Naive B cell (primary cell): Measurements from ENCODE around the gene HCN2. TPM values are rescaled to one million over a fixed set of nuclear protein-coding genes. Genes with fewer than 3 reads are reported as not detected.
A peak's percentile ranks its signal among the peaks of the same experiment; 100 is the strongest.

Experiments
- ATAC-seq, 2 donors: fragments of 150-1000 bp; cut with Tn5 transposase; 2 replicates each; pipeline ENCODE4 v1.10.0; 2021; ENCODE audit warnings: low read depth in 2 of 2, mild to moderate bottlenecking in 2 of 2, moderate library complexity in 2 of 2
- DNase-seq: peaks from one replicate; pipeline ENCODE4 v3.0.0; 2022
- H3K27ac Mint-ChIP-seq, 6 donors: one replicate each; pipeline ENCODE4 v1.8.0; 2020 to 2022; ENCODE audit warnings: mild to moderate bottlenecking in 6 of 6, mixed read lengths in 6 of 6, moderate library complexity in 5 of 6, inconsistent platforms in 2 of 6
- H3K27me3 Mint-ChIP-seq, 3 donors: one replicate each; pipeline ENCODE4 v1.8.0; 2021 to 2022; ENCODE audit warnings: mixed read lengths in 3 of 3, mild to moderate bottlenecking in 1 of 3
- H3K36me3 Mint-ChIP-seq, 2 donors: one replicate each; pipeline ENCODE4 v1.8.0; 2020 to 2022; ENCODE audit warnings: mixed read lengths in 2 of 2, inconsistent platforms in 1 of 2, mild to moderate bottlenecking in 1 of 2
- H3K4me1 Mint-ChIP-seq, 3 donors: one replicate each; pipeline ENCODE4 v1.8.0; 2020 to 2022; ENCODE audit warnings: mixed read lengths in 3 of 3, inconsistent platforms in 1 of 3, mild to moderate bottlenecking in 1 of 3, moderate library complexity in 1 of 3
- H3K4me3 Mint-ChIP-seq, 8 donors: one replicate each; pipeline ENCODE4 v1.8.0; 2020 to 2022; ENCODE audit warnings: mild to moderate bottlenecking in 8 of 8, mixed read lengths in 8 of 8, moderate library complexity in 8 of 8, inconsistent platforms in 2 of 8
- H3K9me3 Mint-ChIP-seq, 7 donors: one replicate each; pipeline ENCODE4 v1.8.0; 2020 to 2022; ENCODE audit warnings: mixed read lengths in 7 of 7, mild to moderate bottlenecking in 5 of 7, inconsistent platforms in 2 of 7, moderate library complexity in 1 of 7
- polyA plus RNA-seq, 6 donors: library from polyadenylated mRNA; unstranded; fragments of 300-500 nt; fragmentation: Illumina TruSeq; gene quantifications; one replicate each; pipeline ENCODE4 v1.2.3, GENCODE V29; 2021; ENCODE audit warnings: low read depth in 6 of 6

The HCN2 gene
- polyA plus RNA-seq, 6 donors from 2014 or later = not detected

DNA sequence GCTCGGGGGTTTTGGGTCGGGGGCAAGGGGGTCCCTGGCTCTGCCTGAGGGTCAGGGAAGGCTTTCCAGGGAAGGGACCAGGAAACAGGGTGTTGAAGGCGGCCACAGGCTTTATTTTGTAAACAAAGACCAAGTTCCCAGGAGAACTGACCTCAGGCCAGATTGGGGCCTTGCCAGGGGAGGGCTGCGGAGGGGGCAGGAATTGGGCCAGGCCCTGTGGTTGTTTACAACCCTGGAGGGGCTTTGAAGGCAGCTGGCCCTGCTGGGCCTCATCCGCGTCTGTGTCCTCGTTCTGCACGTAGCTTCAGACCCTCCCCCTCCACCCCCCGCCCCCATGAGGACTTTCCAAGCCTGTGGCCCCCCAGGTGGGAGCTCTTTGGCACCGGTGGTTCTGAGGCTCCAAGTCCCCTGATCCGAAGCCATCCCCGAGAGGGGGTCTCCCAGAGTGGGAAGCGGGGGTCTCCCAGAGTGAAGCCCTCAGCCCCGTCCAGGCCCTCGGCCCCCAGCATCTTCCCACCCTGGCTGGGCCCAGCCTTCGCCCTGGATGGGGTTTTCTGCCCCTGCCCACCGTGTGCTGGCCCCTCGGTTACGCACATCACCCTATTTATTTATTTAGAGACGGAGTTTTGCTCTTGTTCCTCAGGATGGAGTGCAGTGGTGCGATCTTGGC lies 30.8 kb upstream of the HCN2 start:
- ATAC-seq (no peak), DNase-seq (no peak)
- Mint-ChIP-seq H3K36me3 (no peaks in the 10 kb centered on the region), H3K4me1 (no peaks in the 10 kb centered on the region), H3K27ac (no peak overlapping the region), H3K9me3 (no peaks in the 10 kb centered on the region), H3K27me3 (peaks cover 0 to 15% (median 0%) of the 10 kb centered on the region in 3 donors), H3K4me3 (no peak overlapping the region)

DNA sequence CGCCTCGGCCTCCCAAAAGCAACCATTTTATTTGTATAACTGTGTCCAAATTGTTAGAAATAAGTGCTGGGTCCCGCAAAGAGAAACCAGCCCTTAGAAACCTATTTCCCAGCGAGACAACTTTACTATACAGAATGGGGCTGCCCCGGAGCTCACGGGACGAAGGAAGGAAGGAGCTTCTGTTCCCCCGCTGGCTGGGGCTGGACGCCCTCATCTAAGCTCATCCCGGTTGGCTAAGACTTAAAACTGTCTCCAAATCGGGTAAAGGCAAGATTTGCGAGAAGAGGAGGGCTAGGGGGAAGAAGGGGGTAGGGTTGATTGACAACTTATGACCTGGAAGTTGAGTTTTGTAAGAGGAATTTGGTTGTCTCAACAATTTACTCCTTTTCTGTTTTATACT lies 29.6 kb upstream of the HCN2 start:
- DNase-seq (no peak), ATAC-seq (no peak)
- Mint-ChIP-seq H3K27ac (no peak overlapping the region), H3K36me3 (no peaks in the 10 kb centered on the region), H3K27me3 (peaks cover 0 to 15% (median 0%) of the 10 kb centered on the region in 3 donors), H3K4me3 (no peak overlapping the region), H3K4me1 (no peaks in the 10 kb centered on the region), H3K9me3 (no peaks in the 10 kb centered on the region)

DNA sequence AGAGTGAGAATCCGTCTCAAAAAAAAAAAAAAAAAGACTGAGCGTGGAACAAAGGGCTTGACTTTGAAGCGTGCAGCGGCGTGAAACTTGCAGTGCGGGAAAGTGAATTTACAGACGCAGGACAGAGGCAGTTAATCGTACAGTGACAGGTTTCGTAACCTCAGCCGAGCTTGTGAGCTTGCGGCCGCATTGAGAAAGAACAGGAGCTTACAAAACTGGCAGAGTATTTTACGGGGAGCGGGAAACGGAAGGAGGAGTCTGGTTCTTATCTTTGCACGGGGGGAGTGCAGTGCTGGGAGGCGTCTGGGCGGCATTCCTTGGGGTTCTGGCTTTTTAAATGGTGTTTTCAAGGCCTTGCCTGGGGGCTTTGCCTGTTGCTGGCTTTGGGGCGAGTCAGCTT lies 23.3 kb upstream of the HCN2 start:
- Mint-ChIP-seq H3K4me1 (peaks cover 7 to 10% (median 8%) of the 10 kb centered on the region in 3 donors), H3K27ac (peak overlapping the region in 1 of 6 donors; percentile 44), H3K36me3 (no peaks in the 10 kb centered on the region), H3K27me3 (no peaks in the 10 kb centered on the region), H3K9me3 (no peaks in the 10 kb centered on the region), H3K4me3 (peak overlapping the region in 2 of 8 donors; percentile 0 to 19)
- DNase-seq (no peak), ATAC-seq (no peak)

DNA sequence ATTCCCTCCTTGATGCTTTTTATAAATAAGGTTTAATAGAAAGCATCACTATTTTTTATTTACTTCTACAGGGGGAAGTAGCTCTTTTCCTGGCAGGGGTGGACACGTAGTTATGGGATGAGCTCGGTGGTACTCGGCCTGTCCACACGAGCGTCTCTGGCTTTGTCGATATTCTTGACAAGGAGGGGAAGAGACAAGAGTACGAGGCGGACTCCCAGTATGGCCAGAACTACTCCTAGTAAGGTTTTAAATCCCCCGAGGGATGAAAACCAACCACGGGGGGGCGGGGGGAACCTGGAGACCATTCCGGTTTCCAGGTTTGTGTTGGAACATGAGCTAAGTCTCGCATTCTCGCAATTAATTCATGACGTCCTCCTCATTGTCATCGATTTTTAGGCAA lies 22.8 kb upstream of the HCN2 start:
- Mint-ChIP-seq H3K27ac (peak overlapping the region in 1 of 6 donors; percentile 44), H3K36me3 (no peaks in the 10 kb centered on the region), H3K9me3 (no peaks in the 10 kb centered on the region), H3K27me3 (no peaks in the 10 kb centered on the region), H3K4me1 (peaks cover 7 to 13% (median 10%) of the 10 kb centered on the region in 3 donors), H3K4me3 (peak overlapping the region in 1 of 8 donors; percentile 0)
- ATAC-seq = no peak
- DNase-seq = no peak

DNA sequence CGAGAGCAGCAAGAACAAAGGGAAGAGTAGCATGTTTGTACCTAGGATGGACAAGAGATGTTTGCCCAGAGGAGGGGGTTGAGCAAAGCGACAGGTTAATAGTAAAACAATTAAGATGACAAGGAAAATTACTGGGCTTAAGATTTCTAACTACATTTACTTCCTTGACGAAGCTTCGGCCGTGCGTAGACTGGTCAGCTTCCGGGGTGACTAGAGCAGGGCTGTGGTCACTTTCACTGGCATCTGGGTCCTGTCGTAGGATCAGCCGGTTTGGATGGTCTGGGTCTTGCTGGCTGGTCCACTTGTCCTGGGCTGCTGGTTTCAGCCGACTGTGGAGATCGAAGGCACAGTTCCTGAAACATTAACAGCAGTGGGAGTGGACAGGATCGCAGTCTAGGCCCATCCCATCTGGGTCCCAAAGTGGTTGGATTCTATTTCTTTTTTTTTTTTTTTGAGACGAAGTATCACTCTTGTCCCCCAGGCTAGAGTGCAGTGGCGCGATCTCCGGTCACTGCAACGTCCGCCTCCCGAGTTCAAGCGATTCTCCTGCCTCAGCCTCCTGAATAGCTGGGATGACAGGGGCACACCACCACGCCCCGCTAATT lies 22.3 kb upstream of the HCN2 start:
- ATAC-seq (no peak), DNase-seq (no peak)
- peak overlapping the region in 1 of 6 donors; percentile 10 for H3K27ac Mint-ChIP-seq
- H3K27me3 Mint-ChIP-seq = no peaks in the 10 kb centered on the region
- peaks cover 12 to 15% (median 13%) of the 10 kb centered on the region in 3 donors for H3K4me1 Mint-ChIP-seq
- peak overlapping the region in 2 of 8 donors; percentile 0 to 37 for H3K4me3 Mint-ChIP-seq
- no peaks in the 10 kb centered on the region for H3K9me3 Mint-ChIP-seq
- no peaks in the 10 kb centered on the region for H3K36me3 Mint-ChIP-seq

DNA sequence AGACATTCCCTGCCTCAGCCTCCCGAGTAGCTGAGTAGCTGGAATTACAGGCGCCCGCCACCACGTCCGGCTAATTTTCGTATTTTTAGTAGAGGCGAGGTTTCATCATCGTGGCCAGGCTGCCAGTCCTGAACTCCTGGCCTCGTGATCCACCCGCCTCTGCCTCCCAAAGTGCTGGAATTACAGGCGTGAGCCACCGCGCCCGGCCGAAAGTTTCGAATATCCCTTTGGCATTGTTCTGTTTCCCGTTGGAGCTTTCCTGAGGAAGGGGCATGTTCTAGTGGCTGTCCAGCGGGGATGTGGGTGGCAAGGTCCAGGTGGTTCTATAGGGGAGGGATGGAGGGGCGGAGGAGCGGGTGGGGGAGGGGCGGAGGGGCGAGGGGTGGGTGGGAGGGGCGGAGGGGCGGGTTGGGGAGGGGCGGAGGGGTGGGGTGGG lies 19.4 kb upstream of the HCN2 start:
- H3K4me3 Mint-ChIP-seq = peak overlapping the region; percentile 58 to 95 (median 79)
- ATAC-seq (no peak), DNase-seq (no peak)
- H3K36me3 Mint-ChIP-seq = no peaks in the 10 kb centered on the region
- peaks cover 28 to 34% (median 32%) of the 10 kb centered on the region in 3 donors for H3K4me1 Mint-ChIP-seq
- H3K27me3 Mint-ChIP-seq = no peaks in the 10 kb centered on the region
- no peaks in the 10 kb centered on the region for H3K9me3 Mint-ChIP-seq
- H3K27ac Mint-ChIP-seq = peak overlapping the region in 3 of 6 donors; percentile 35 to 78 (median 54)

DNA sequence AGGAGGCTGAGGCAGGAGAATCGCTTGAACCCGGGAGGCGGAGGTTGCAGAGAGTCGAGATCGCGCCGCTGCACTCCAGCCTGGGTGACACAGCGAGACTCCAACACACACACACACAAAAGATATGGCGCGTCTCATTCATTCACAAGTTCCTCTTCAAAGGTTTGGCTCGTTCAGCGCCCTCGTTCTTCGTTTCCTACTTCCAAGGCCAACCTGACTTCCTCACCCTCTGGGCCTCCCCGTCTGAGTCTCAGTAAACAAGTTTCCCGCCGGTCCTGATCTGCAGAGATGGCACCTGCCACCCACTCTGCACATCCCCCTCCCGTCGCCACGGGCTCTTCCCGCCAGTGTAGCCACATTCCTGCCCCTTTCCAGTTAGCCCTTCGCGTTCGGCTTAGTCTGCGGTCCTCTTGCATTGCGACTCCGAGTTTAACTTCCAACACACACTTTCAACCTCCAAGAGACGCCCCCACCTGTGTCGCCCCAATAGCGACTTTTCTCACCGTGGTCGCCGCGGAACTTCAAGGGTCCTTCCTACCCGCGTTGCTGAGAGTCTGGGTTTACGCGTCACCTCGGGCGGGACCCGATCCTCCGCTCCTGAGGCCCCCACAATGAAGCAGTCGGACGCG lies 18.6 kb upstream of the HCN2 start:
- Mint-ChIP-seq H3K27me3 (no peaks in the 10 kb centered on the region), H3K4me1 (peaks cover 28 to 37% (median 34%) of the 10 kb centered on the region in 3 donors), H3K4me3 (peak overlapping the region; percentile 88 to 100 (median 98)), H3K9me3 (no peaks in the 10 kb centered on the region), H3K27ac (peak overlapping the region; percentile 76 to 99 (median 97)), H3K36me3 (no peaks in the 10 kb centered on the region)
- DNase-seq (peak; percentile 61), ATAC-seq (peak; percentile 14 to 15)

DNA sequence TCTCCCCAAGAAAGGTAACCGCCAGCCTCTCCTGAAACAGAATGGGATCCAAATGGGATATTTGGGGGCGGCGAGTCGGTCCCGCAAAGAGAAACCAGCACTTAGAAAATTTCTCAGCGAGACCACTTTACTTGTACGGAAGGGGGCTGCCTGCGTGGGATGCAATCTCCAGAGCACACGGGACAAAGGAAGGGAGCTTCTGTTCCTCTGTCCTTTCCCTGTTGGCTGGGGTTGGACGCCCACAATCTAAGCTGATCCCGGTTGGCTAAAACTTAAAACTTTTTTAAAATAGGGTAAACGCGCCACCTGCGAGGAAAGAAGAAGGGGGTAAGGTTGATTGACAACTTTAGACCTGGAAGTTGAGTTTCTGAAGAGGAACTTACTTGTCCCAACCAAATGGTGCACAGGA lies 18.1 kb upstream of the HCN2 start:
- Mint-ChIP-seq H3K9me3 (no peaks in the 10 kb centered on the region), H3K4me1 (peaks cover 28 to 42% (median 34%) of the 10 kb centered on the region in 3 donors), H3K4me3 (peak overlapping the region; percentile 88 to 100 (median 98)), H3K27ac (peak overlapping the region; percentile 76 to 99 (median 97)), H3K27me3 (no peaks in the 10 kb centered on the region), H3K36me3 (no peaks in the 10 kb centered on the region)
- DNase-seq (peak; percentile 45), ATAC-seq (peak; percentile 19 to 34)

DNA sequence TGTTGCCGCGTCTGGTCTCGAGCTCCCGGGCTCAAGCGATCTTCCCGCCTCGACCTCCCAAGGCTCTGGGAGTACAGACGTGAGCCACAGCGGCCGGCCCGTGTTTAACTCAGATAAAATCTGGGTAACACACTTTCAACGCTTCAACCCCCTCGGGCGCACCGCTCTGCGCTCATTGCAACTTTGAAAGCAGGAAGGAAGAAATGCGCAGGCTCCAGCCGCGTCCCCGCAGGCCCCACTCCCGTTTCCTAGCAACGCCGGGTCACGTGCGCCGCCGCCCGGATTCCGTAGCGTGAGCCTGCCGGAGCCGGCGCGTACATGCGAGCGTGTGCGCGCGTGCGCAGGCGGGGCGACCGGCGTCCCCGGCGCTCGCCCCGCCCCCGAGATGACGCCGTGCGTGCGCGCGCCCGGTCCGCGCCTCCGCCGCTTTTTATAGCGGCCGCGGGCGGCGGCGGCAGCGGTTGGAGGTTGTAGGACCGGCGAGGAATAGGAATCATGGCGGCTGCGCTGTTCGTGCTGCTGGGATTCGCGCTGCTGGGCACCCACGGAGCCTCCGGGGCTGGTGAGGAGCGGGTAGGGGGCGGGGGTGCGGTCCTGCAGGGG lies 17.4 kb upstream of the HCN2 start, which contains the start of gene BSG:
BSG (plus strand) TSS at position 457 of the 603 bp plus-strand sequence; CDS start at position 496, 39 bp downstream.
- H3K9me3 Mint-ChIP-seq = no peaks in the 10 kb centered on the region
- H3K27me3 Mint-ChIP-seq = no peaks in the 10 kb centered on the region
- no peaks in the 10 kb centered on the region for H3K36me3 Mint-ChIP-seq
- peak within 1 kb of the TSS; percentile 88 to 100 (median 98) for H3K4me3 Mint-ChIP-seq
- peak within 1 kb of the TSS; percentile 96 to 99 (median 98) for H3K27ac Mint-ChIP-seq
- peak; percentile 98 for DNase-seq
- H3K4me1 Mint-ChIP-seq = peaks cover 30 to 47% (median 34%) of the 10 kb centered on the region in 3 donors
- peak; percentile 85 to 88 for ATAC-seq

DNA sequence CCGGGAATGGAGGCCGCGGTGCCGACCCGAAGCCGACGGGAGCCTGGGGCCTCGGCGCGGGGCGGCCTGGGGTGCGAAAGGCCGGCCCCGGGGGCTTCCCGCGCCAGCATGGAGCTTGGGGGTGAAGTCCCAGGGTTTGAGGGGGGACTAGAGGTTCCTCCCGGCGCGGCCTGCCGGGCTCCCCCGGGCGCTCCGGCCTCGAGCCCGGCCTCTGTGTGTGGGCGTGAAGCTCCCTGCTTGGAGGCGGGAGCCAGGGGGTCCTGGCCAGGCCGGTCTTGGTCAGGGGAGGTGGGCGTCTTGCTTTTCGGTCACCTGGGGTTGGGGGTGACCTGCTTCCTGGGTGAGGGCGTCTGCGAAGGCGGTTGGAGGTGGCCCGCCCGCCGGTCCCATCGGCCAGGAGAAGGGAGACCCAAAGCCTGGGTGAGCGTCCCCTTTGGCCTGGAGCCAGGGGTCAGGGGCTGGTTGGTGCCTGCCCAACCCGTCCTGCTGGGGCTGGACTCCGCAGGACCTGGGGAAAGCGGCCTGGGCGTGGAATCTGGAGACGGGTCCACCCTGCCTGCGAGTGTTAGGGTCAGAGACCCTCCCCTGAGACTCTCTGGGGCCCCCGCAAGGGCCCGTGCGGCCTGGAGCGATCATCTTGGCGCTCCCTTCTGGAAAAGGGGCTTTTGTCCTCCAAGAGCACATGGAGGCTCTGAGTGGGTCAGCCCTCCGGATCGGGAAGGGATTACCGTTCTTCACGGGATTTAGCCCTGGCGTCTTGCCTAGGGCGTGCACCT lies 16.8 kb upstream of the HCN2 start:
- Mint-ChIP-seq H3K36me3 (no peaks in the 10 kb centered on the region), H3K27ac (peak overlapping the region in 4 of 6 donors; percentile 42 to 96 (median 72)), H3K4me1 (peaks cover 30 to 47% (median 34%) of the 10 kb centered on the region in 3 donors), H3K27me3 (no peaks in the 10 kb centered on the region), H3K9me3 (no peaks in the 10 kb centered on the region), H3K4me3 (peak overlapping the region; percentile 88 to 100 (median 98))
- ATAC-seq (peak in 1 of 2 donors; percentile 21), DNase-seq (no peak)

DNA sequence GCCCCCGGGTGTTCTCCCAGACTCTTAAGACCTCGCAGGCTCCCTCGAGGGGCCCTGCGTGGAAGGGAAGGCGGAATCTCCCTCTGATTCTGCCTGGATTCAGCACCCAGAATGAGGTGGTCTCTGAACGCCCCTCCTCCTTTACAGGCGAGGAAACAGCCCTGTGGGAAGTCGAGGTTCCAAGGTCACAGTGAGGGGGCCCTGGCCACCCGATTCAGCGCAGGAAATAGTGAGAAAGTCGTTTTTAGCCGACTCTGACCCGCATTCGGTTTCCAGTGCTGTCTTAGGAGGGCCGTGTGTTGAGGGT lies 16.2 kb upstream of the HCN2 start:
- no peak for ATAC-seq
- Mint-ChIP-seq H3K36me3 (no peaks in the 10 kb centered on the region), H3K4me3 (peak overlapping the region; percentile 76 to 96 (median 88)), H3K27me3 (no peaks in the 10 kb centered on the region), H3K9me3 (no peaks in the 10 kb centered on the region), H3K4me1 (peaks cover 33 to 47% (median 34%) of the 10 kb centered on the region in 3 donors), H3K27ac (peak overlapping the region in 5 of 6 donors; percentile 24 to 96 (median 47))
- no peak for DNase-seq

DNA sequence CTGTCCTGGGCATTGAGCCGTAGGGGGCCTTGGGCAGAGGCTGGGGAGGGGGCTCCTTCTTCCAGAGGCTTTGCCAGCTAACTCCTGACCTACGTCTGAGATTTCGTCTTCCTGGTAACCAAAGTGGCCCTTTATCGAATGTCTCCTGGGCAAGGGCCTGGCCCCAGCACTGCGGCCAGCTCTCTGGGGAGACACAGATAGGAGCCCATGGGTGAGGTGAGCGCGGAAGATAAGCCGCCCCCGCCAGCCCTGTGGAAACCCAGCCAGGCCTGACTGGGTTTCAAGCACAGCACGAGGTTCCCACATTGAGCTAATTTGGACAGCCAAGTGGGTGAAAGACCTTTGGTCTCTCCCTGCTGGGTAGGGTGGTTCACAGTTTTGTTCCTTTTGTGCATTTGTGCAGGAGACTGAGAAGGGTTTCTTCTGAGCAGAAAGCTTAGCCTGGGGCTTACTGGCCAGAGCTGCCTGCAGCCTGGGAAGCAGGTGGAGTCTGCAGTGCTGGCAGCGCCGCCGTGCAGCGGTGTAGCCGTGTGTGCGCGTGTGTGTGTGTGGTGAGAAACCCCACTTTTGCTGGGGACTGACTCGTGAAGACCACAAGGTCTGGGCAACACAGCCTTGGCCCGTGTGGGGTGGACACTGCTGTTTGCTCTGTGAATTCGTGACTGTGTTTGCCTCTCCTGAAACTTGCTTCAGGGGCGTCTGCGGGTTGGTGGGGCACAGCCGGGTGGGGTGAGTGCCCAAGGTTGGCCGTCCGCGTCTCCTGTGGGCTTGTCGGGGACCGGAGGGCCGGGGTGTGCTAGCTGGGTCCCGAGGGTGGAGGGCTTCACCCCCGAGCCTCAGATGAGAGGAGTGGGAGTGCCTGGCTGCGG lies 14.8 kb upstream of the HCN2 start:
- Mint-ChIP-seq H3K27me3 (no peaks in the 10 kb centered on the region), H3K36me3 (no peaks in the 10 kb centered on the region), H3K27ac (no peak overlapping the region), H3K9me3 (no peaks in the 10 kb centered on the region), H3K4me1 (peaks cover 31 to 47% (median 33%) of the 10 kb centered on the region in 3 donors), H3K4me3 (peak overlapping the region in 7 of 8 donors; percentile 51 to 96 (median 76))
- DNase-seq (no peak), ATAC-seq (no peak)
